H9 (cell line): ENCODE data around the gene BCAS3. TPM values are rescaled to one million over a fixed set of nuclear protein-coding genes. Genes with fewer than 3 reads are reported as not detected.

Source experiments
- DNase-seq: peaks from one replicate; pipeline ENCODE4 v3.0.0-alpha.2; 2017
- H2AFZ ChIP-seq: one replicate; pipeline ENCODE4 v1.6.1; 2013; ENCODE audit warnings: mild to moderate bottlenecking, low read length, control low read depth, moderate library complexity
- H2AK5ac ChIP-seq: 2 replicates; pipeline ENCODE4 v1.6.1; 2013; ENCODE audit warnings: low read length, control low read depth, mixed read lengths; ENCODE audit not compliant: insufficient read length
- H2BK120ac ChIP-seq: one replicate; pipeline ENCODE4 v1.6.1; 2013; ENCODE audit warnings: low read depth, mild to moderate bottlenecking, low read length, control low read depth, inconsistent platforms; ENCODE audit not compliant: poor library complexity, severe bottlenecking
- H2BK12ac ChIP-seq: 2 replicates; pipeline ENCODE4 v1.6.1; 2013; ENCODE audit warnings: low read length, control low read depth, mixed read lengths, low read depth; ENCODE audit not compliant: insufficient read length
- H2BK15ac ChIP-seq: 2 replicates; pipeline ENCODE4 v1.6.1; 2013; ENCODE audit warnings: low read depth, low read length, control low read depth
- H2BK20ac ChIP-seq: one replicate; pipeline ENCODE4 v1.6.1; 2013; ENCODE audit warnings: low read depth, mild to moderate bottlenecking, low read length, control low read depth, inconsistent platforms; ENCODE audit not compliant: poor library complexity, severe bottlenecking
- H2BK5ac ChIP-seq: 2 replicates; pipeline ENCODE4 v1.6.1; 2013; ENCODE audit warnings: low read length, control low read depth, mixed read lengths; ENCODE audit not compliant: insufficient read length
- H3K14ac ChIP-seq: 2 replicates; pipeline ENCODE4 v1.6.1; 2013; ENCODE audit warnings: low read length, control low read depth; ENCODE audit not compliant: insufficient read depth
- H3K18ac ChIP-seq: 2 replicates; pipeline ENCODE4 v1.6.1; 2013; ENCODE audit warnings: low read depth, mild to moderate bottlenecking, mixed read lengths, low read length, control low read depth; ENCODE audit not compliant: insufficient read length
- H3K23ac ChIP-seq: 2 replicates; pipeline ENCODE4 v1.6.1; 2013; ENCODE audit warnings: low read length, control low read depth, mixed read lengths, low read depth; ENCODE audit not compliant: insufficient read length
- H3K23me2 ChIP-seq: 2 replicates; pipeline ENCODE4 v1.6.1; 2013; ENCODE audit warnings: low read depth, mild to moderate bottlenecking, mixed read lengths, low read length, control low read depth; ENCODE audit not compliant: insufficient read length, poor library complexity, severe bottlenecking
- H3K27ac ChIP-seq: 2 replicates; pipeline ENCODE4 v1.5.1; 2013; ENCODE audit warnings: low read length, control low read depth, mixed read lengths, low read depth; ENCODE audit not compliant: insufficient read length
- H3K27me3 ChIP-seq: 2 replicates; pipeline ENCODE4 v1.6.1; 2013; ENCODE audit warnings: low read length, control low read depth, inconsistent platforms; ENCODE audit not compliant: insufficient read depth
- H3K4ac ChIP-seq: 2 replicates; pipeline ENCODE4 v1.6.1; 2013; ENCODE audit warnings: low read depth, mild to moderate bottlenecking, control low read depth, inconsistent platforms, low read length, moderate library complexity
- H3K4me1 ChIP-seq: 2 replicates; pipeline ENCODE4 v1.6.1; 2013; ENCODE audit warnings: low read length, control low read depth, inconsistent platforms; ENCODE audit not compliant: insufficient read depth
- H3K4me2 ChIP-seq: 2 replicates; pipeline ENCODE4 v1.6.1; 2013; ENCODE audit warnings: low read length, control low read depth, mixed read lengths; ENCODE audit not compliant: insufficient read length, insufficient read depth
- H3K56ac ChIP-seq: 2 replicates; pipeline ENCODE4 v1.6.1; 2013; ENCODE audit warnings: low read depth, mild to moderate bottlenecking, mixed read lengths, low read length, control low read depth; ENCODE audit not compliant: insufficient read length
- H3K79me1 ChIP-seq: 2 replicates; pipeline ENCODE4 v1.6.1; 2013; ENCODE audit warnings: low read depth, mild to moderate bottlenecking, moderate library complexity, low read length, control low read depth, inconsistent platforms; ENCODE audit not compliant: insufficient read depth, poor library complexity, severe bottlenecking
- H3K79me2 ChIP-seq: 2 replicates; pipeline ENCODE4 v1.6.1; 2013; ENCODE audit warnings: low read length, control low read depth, inconsistent platforms; ENCODE audit not compliant: insufficient read depth
- H3K9ac ChIP-seq: 2 replicates; pipeline ENCODE4 v1.6.1; 2013; ENCODE audit warnings: low read length, control low read depth, mixed read lengths; ENCODE audit not compliant: insufficient read length; ENCODE audit errors: extremely low read depth
- H3K9me3 ChIP-seq: one replicate; pipeline ENCODE4 v1.6.1; 2013; ENCODE audit warnings: low read depth, low read length, inconsistent platforms; ENCODE audit not compliant: control insufficient read depth
- H3T11ph ChIP-seq: one replicate; pipeline ENCODE4 v1.6.1; 2013; ENCODE audit warnings: mild to moderate bottlenecking, low read length, control low read depth, inconsistent platforms
- H4K20me1 ChIP-seq: one replicate; pipeline ENCODE4 v1.6.1; 2013; ENCODE audit not compliant: control insufficient read depth, insufficient read length, insufficient read depth
- H4K5ac ChIP-seq: 2 replicates; pipeline ENCODE4 v1.6.1; 2013; ENCODE audit warnings: low read depth, mild to moderate bottlenecking, mixed read lengths, low read length, control low read depth; ENCODE audit not compliant: insufficient read length
- H4K8ac ChIP-seq: replicated peaks from 2 replicates; pipeline ENCODE4 v1.6.1; 2013; ENCODE audit warnings: low read length, control low read depth, mixed read lengths, low read depth; ENCODE audit not compliant: insufficient read length
- H4K91ac ChIP-seq: 2 replicates; pipeline ENCODE4 v1.6.1; 2013; ENCODE audit warnings: low read depth, mild to moderate bottlenecking, moderate library complexity, mixed read lengths, low read length, control low read depth; ENCODE audit not compliant: insufficient read length
- H3K27ac Mint-ChIP-seq, 3 experiments: 2 replicates in 2 of 3; 3 replicates in 1 of 3; pipeline ENCODE4 v1.8.0; 2020 to 2021; ENCODE audit warnings: mixed read lengths in 3 of 3, mild to moderate bottlenecking in 1 of 3, moderate library complexity in 1 of 3
- H3K27me3 Mint-ChIP-seq: 2 replicates; pipeline ENCODE4 v1.8.0; 2021; ENCODE audit warnings: low read depth, mild to moderate bottlenecking, moderate library complexity, mixed read lengths
- H3K36me3 Mint-ChIP-seq, 3 experiments: 2 replicates in 2 of 3; 3 replicates in 1 of 3; pipeline ENCODE4 v1.8.0; 2020 to 2021; ENCODE audit warnings: low read depth in 3 of 3, mixed read lengths in 3 of 3; ENCODE audit not compliant: insufficient read depth in 1 of 3
- H3K4me1 Mint-ChIP-seq, 2 experiments: 2 replicates each; pipeline ENCODE4 v1.8.0; 2020; ENCODE audit warnings: mixed read lengths in 2 of 2
- H3K4me3 Mint-ChIP-seq, 2 experiments: 2 replicates in 1 of 2; 3 replicates in 1 of 2; pipeline ENCODE4 v1.8.0; 2020 to 2021; ENCODE audit warnings: mild to moderate bottlenecking in 2 of 2, mixed read lengths in 2 of 2, moderate library complexity in 1 of 2
- H3K9me3 Mint-ChIP-seq, 2 experiments: 2 replicates in 1 of 2; 3 replicates in 1 of 2; pipeline ENCODE4 v1.8.0; 2020; ENCODE audit warnings: mild to moderate bottlenecking in 2 of 2, mixed read lengths in 2 of 2, moderate library complexity in 1 of 2
- WGBS: extraction: QIAGEN DNeasy Blood & Tissue Kit; methylation state at CpG from one replicate; pipeline ENCODE4 v1.1.7; 2013; ENCODE audit warnings: missing lambda C conversion rate, low lambda C conversion rate, mixed read lengths; ENCODE audit not compliant: insufficient read length; ENCODE audit errors: extremely low coverage; 5-methylcytosine and 5-hydroxymethylcytosine counted together
- total RNA-seq: library from RNA; stranded (reverse); gene quantifications from 2 replicates; pipeline ENCODE4 v1.2.1, GENCODE V29; 2021
- TF ChIP-seq, protein P1 (sequence below): fragments of 200-600 bp; sonication (generic); conservative IDR thresholded peaks from 3 replicates; pipeline ENCODE4 v1.8.0; 2021; ENCODE audit warnings: antibody characterized with exemption, mild to moderate bottlenecking

The BCAS3 gene
- total RNA-seq, 1 experiment from 2014 or later, result 22.4 TPM

DNA sequence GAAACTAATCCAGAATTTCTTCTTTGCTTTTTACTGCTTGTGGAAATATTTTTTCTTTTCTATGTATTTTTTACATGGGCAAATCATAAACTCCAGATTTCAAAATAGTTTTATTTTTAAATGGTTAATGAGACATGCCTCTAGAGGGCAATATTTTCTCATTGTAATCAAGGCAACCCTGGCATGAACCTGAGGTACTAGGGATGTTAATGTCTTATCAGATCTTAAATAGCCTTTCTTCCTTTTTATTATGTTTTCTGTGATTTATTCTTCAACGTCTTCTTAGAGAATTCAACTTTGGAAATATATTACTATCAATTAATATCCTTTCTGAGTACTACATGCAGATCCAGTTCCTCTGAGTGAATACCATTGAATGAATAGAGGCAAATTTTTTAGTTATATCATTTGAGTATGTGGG, 324.7 kb downstream of the BCAS3 start:
- TF ChIP-seq, protein P1, sequence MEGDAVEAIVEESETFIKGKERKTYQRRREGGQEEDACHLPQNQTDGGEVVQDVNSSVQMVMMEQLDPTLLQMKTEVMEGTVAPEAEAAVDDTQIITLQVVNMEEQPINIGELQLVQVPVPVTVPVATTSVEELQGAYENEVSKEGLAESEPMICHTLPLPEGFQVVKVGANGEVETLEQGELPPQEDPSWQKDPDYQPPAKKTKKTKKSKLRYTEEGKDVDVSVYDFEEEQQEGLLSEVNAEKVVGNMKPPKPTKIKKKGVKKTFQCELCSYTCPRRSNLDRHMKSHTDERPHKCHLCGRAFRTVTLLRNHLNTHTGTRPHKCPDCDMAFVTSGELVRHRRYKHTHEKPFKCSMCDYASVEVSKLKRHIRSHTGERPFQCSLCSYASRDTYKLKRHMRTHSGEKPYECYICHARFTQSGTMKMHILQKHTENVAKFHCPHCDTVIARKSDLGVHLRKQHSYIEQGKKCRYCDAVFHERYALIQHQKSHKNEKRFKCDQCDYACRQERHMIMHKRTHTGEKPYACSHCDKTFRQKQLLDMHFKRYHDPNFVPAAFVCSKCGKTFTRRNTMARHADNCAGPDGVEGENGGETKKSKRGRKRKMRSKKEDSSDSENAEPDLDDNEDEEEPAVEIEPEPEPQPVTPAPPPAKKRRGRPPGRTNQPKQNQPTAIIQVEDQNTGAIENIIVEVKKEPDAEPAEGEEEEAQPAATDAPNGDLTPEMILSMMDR, result peak; percentile 71
- no peak overlapping the region for H3K4me3 Mint-ChIP-seq
- Histone ChIP-seq H3K56ac (no peak overlapping the region), H3K27ac (no peak overlapping the region), H4K5ac (no peak overlapping the region), H3K9me3 (no peaks in the 10 kb centered on the region), H4K91ac (no peak overlapping the region), H2BK15ac (no peak overlapping the region), H2BK5ac (no peak overlapping the region), H2AFZ (no peak overlapping the region), H3K4me2 (no peak overlapping the region), H4K8ac (no peak overlapping the region), H3K27me3 (no peaks in the 10 kb centered on the region), H3K9ac (no peak overlapping the region), H2BK12ac (no peak overlapping the region), H2AK5ac (no peak overlapping the region), H3K18ac (no peak overlapping the region), H2BK120ac (no peak overlapping the region), H3K79me2 (no peaks in the 10 kb centered on the region), H3K4me1 (no peaks in the 10 kb centered on the region), H4K20me1 (no peaks in the 10 kb centered on the region), H3K23ac (no peak overlapping the region), H3K79me1 (no peaks in the 10 kb centered on the region), H2BK20ac (no peak overlapping the region), H3T11ph (no peak overlapping the region), H3K4ac (no peak overlapping the region), H3K14ac (no peak overlapping the region), H3K23me2 (no peaks in the 10 kb centered on the region)
- 0 out of 7 replicates have a peak, but pooled peaks cover 0 to 1% (median 0%) of the 10 kb centered on the region in 3 experiments for H3K36me3 Mint-ChIP-seq
- peaks cover 14 to 16% of the 10 kb centered on the region in 2 experiments for H3K4me1 Mint-ChIP-seq
- no CpG with 5 or more reads among the region's 1 CpG for WGBS
- H3K27ac Mint-ChIP-seq, result no peak overlapping the region
- H3K27me3 Mint-ChIP-seq, result no peaks in the 10 kb centered on the region
- no peak for DNase-seq
- no peaks in the 10 kb centered on the region for H3K9me3 Mint-ChIP-seq
